T-helper 17 cell (primary cell): ENCODE results near the gene INSIG1. TPM values are rescaled to one million over a fixed set of nuclear protein-coding genes. Genes with fewer than 3 reads are reported as not detected.

Experiments
- ATAC-seq: fragments of 150-1000 bp; cut with Tn5 transposase; 2 replicates; pipeline ENCODE4 v1.10.0; 2021; ENCODE audit warnings: mild to moderate bottlenecking, moderate library complexity
- DNase-seq, 3 donors: peaks; one replicate each; pipeline versions ENCODE4 v3.0.0 to v3.0.0-alpha.2; 2020 to 2021
- H3K9me3 ChIP-seq: one replicate; pipeline ENCODE4 v1.7.0; 2013; ENCODE audit warnings: low read length, mild to moderate bottlenecking; ENCODE audit not compliant: control insufficient read depth, poor library complexity, severe bottlenecking
- H3K27ac Mint-ChIP-seq: one replicate; pipeline ENCODE4 v1.8.0; 2022; ENCODE audit warnings: mild to moderate bottlenecking, moderate library complexity, mixed read lengths
- H3K27me3 Mint-ChIP-seq: one replicate; pipeline ENCODE4 v1.8.0; 2022; ENCODE audit warnings: mixed read lengths
- H3K36me3 Mint-ChIP-seq: one replicate; pipeline ENCODE4 v1.8.0; 2022; ENCODE audit warnings: low read depth, mixed read lengths
- H3K4me1 Mint-ChIP-seq: one replicate; pipeline ENCODE4 v1.8.0; 2022; ENCODE audit warnings: mild to moderate bottlenecking, mixed read lengths
- H3K4me3 Mint-ChIP-seq: one replicate; pipeline ENCODE4 v1.8.0; 2022; ENCODE audit warnings: mild to moderate bottlenecking, moderate library complexity, mixed read lengths
- total RNA-seq, 4 donors: library from RNA in 2 of 4; stranded (reverse) in 2 of 4; gene quantifications; one replicate each; pipeline ENCODE4 v1.2.3 and lab custom pipeline; 2022 to 2026

Gene INSIG1
- total RNA-seq, 2 donors from 2014 or later, result 53.3 to 55.1 TPM

GRCh38 chr7:155349601-155350331, 52.1 kb downstream of the INSIG1 start:
- DNase-seq (no peak), ATAC-seq (no peak)
- Mint-ChIP-seq H3K27ac (no peak overlapping the region), H3K4me3 (no peak overlapping the region), H3K27me3 (peaks cover 27% of the 10 kb centered on the region), H3K36me3 (no peaks in the 10 kb centered on the region), H3K4me1 (peaks cover 4% of the 10 kb centered on the region)
- H3K9me3 ChIP-seq, result no peaks in the 10 kb centered on the region

DNA sequence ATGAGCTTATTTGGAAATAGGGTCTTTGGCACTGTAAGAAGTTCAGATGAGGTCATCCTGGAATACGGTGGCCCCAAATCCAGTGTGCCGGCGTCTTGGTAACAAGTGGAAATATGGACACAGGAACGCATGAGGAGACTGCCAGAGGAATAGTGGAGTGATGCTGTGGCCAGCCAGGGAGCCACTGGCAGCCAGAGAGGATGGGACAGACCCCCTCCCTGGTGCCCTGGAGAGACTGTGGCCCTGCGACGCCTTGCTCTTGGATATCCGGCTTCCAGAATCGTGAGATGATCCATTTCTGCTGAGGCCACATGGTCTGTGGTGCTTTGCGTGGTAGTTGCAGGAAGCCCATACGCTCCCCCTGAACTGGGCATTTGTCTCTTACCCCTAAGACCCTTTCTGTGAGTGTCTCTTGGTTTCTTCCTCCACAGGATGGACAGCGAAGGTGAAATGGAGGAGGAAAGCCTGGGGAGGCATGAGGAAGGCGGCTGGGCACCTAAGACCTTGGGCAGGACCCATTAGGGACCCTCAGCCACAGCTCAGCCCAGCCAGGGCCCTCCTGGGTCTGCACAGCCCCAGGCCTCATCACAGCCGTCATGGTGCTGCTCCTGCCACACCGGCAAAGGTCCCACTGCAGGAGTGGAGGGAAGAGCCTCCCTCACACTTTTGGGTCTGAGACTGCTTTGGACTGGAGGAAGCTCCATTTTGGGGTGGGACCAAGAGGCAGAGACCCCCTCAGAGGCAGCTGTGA, 53.6 kb downstream of the INSIG1 start:
- H3K9me3 ChIP-seq, result no peaks in the 10 kb centered on the region
- no peak overlapping the region for H3K4me3 Mint-ChIP-seq
- ATAC-seq (no peak), DNase-seq (no peak)
- H3K36me3 Mint-ChIP-seq, result no peaks in the 10 kb centered on the region
- H3K27me3 Mint-ChIP-seq, result peaks cover 24% of the 10 kb centered on the region
- H3K4me1 Mint-ChIP-seq, result no peaks in the 10 kb centered on the region
- H3K27ac Mint-ChIP-seq, result no peak overlapping the region

DNA sequence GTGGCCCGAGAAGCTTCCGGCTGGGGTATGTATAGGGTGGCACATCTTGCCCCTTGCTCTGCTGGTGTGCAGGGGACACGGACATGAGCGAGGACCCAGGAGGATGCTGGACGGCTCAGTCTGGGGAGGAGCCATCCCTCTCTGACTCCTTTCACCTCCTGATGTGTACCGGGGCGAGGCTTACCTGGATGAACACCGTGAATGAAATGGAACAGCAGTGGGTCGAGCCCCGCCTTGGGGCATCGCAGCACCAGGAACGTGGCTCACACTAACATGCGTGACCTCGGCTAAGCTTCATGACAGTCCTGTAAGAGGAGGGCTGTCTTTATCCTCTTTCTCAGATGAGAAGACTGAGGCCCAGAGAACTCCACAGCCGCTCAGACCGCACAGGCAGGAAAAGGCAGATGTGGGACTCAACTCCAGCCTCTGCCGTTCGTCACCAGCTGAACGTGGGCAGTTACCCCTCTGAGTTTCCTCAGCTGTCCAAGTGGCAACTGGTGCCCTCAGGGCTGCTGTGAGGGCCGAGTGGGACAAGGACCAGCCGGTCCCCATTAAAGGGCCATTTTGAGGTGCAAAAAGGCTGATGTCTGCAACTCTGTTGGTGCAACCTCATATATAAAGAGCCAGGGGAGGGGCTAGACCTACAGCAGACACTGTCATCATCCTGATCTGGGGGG, 54.5 kb downstream of the INSIG1 start:
- H3K4me3 Mint-ChIP-seq, result no peak overlapping the region
- ATAC-seq (no peak), DNase-seq (no peak)

DNA sequence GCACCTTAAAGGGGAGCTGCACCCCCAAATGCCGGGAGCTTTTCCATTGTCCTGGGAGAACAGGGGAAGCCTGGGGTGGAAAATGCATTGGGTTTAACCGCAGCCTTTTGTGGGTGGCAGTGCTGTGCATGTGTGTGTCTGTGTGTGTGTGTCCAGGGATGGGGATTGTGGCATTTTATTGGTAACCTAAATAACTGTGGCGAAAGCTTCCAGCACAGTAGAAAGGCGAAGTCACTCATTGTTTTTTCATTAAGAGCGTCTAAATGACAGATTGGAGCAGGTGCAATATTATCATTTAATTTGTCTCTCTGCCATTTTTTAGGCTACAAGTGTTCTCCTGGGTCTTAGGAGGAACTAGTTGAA, 55.1 kb downstream of the INSIG1 start:
- Mint-ChIP-seq H3K4me1 (no peaks in the 10 kb centered on the region), H3K36me3 (no peaks in the 10 kb centered on the region), H3K4me3 (no peak overlapping the region), H3K27ac (no peak overlapping the region), H3K27me3 (peaks cover 35% of the 10 kb centered on the region)
- ATAC-seq (no peak), DNase-seq (no peak)
- H3K9me3 ChIP-seq, result no peaks in the 10 kb centered on the region

More for the DNA sequence above, 54.5 kb downstream of the INSIG1 start:
- Mint-ChIP-seq H3K4me1 (no peaks in the 10 kb centered on the region), H3K27me3 (peaks cover 29% of the 10 kb centered on the region), H3K27ac (no peak overlapping the region), H3K36me3 (no peaks in the 10 kb centered on the region)
- no peaks in the 10 kb centered on the region for H3K9me3 ChIP-seq

- H3K36me3 Mint-ChIP-seq, result no peaks in the 10 kb centered on the region
- H3K9me3 ChIP-seq, result no peaks in the 10 kb centered on the region
- H3K4me1 Mint-ChIP-seq, result no peaks in the 10 kb centered on the region
- H3K27me3 Mint-ChIP-seq, result peaks cover 39% of the 10 kb centered on the region
- H3K27ac Mint-ChIP-seq, result no peak overlapping the region
- no peak overlapping the region for H3K4me3 Mint-ChIP-seq
- no peak for ATAC-seq
- DNase-seq, result no peak
Measured at GRCh38 chr7:155353256-155353897, 55.7 kb downstream of the INSIG1 start.

- no peak for DNase-seq
- Mint-ChIP-seq H3K27me3 (peaks cover 45% of the 10 kb centered on the region), H3K36me3 (no peaks in the 10 kb centered on the region), H3K4me3 (no peak overlapping the region), H3K4me1 (no peaks in the 10 kb centered on the region), H3K27ac (no peak overlapping the region)
- no peaks in the 10 kb centered on the region for H3K9me3 ChIP-seq
- no peak for ATAC-seq
Measured at GRCh38 chr7:155354371-155355048, 56.8 kb downstream of the INSIG1 start.

GRCh38 chr7:155355176-155355575, 57.5 kb downstream of the INSIG1 start:
- H3K4me3 Mint-ChIP-seq, result no peak overlapping the region
- no peak overlapping the region for H3K27ac Mint-ChIP-seq
- no peak for ATAC-seq
- H3K27me3 Mint-ChIP-seq, result peaks cover 49% of the 10 kb centered on the region
- no peak for DNase-seq
- H3K36me3 Mint-ChIP-seq, result peaks cover 2% of the 10 kb centered on the region
- no peaks in the 10 kb centered on the region for H3K9me3 ChIP-seq
- H3K4me1 Mint-ChIP-seq, result no peaks in the 10 kb centered on the region

DNA sequence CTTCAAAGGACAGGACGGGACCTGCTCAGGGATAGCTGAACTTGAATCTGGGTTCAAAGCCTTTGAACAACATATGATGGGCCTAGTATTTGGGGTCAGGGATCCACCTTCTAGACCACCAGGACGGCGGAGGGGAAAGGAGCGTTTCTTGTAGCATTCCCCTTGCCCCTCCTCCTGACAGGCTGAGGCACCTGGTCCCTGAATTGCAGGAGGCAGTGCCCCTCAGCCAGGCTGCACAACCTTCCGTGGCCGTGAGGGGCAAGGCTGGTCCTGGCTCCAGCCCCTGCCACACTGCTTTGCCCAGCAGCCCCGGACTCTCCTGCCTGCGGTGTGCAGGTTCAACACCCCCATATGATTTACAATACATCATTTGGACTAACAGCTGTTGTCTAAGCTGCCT, 58.1 kb downstream of the INSIG1 start:
- Mint-ChIP-seq H3K36me3 (peaks cover 2% of the 10 kb centered on the region), H3K27me3 (peaks cover 52% of the 10 kb centered on the region), H3K4me3 (no peak overlapping the region), H3K4me1 (peaks cover 3% of the 10 kb centered on the region), H3K27ac (no peak overlapping the region)
- H3K9me3 ChIP-seq, result no peaks in the 10 kb centered on the region
- DNase-seq (no peak), ATAC-seq (no peak)

DNA sequence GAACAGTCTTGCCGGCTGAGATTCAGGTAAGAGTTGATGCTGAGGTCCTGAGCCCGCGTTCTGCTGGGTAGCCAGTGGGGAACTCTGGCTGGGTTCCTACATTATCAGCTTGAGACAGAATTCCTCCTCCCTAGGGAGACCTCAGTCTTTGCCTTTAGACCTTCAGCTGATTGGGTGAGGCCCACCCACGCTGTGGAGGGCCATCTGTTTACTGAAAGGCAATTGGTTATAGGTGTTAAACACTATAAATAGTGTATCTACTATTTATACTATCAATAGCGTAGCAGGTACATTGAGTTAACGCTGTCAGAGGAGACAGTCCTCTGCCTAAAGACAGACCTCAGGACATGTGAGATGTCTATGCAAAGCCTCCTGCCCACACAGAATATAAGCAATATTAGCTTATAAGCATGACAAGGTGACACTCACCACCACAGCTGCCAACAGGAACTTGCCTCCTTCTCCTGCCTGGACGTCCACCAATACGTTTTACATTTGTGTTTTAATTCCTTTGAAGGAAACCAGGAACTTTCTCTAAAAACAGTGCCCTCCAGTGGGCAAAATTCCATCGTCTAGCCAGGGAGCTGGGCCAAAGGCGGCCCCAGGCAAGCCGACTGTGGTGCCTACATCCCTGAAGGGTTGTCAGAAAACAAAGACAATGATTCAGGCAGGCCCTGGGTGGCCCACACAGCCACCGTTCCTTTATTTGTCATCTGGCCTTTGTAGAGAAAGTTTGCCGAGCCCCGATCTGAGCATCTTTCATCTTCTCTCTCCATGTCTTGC, 58.8 kb downstream of the INSIG1 start:
- H3K4me1 Mint-ChIP-seq, result peaks cover 3% of the 10 kb centered on the region
- no peak overlapping the region for H3K4me3 Mint-ChIP-seq
- H3K27ac Mint-ChIP-seq, result no peak overlapping the region
- peaks cover 52% of the 10 kb centered on the region for H3K27me3 Mint-ChIP-seq
- ATAC-seq, result no peak
- H3K36me3 Mint-ChIP-seq, result peaks cover 2% of the 10 kb centered on the region
- DNase-seq, result no peak
- no peaks in the 10 kb centered on the region for H3K9me3 ChIP-seq

GRCh38 chr7:155357573-155358041, 59.9 kb downstream of the INSIG1 start:
- Mint-ChIP-seq H3K27me3 (peaks cover 54% of the 10 kb centered on the region), H3K27ac (no peak overlapping the region)
- DNase-seq, result no peak

DNA sequence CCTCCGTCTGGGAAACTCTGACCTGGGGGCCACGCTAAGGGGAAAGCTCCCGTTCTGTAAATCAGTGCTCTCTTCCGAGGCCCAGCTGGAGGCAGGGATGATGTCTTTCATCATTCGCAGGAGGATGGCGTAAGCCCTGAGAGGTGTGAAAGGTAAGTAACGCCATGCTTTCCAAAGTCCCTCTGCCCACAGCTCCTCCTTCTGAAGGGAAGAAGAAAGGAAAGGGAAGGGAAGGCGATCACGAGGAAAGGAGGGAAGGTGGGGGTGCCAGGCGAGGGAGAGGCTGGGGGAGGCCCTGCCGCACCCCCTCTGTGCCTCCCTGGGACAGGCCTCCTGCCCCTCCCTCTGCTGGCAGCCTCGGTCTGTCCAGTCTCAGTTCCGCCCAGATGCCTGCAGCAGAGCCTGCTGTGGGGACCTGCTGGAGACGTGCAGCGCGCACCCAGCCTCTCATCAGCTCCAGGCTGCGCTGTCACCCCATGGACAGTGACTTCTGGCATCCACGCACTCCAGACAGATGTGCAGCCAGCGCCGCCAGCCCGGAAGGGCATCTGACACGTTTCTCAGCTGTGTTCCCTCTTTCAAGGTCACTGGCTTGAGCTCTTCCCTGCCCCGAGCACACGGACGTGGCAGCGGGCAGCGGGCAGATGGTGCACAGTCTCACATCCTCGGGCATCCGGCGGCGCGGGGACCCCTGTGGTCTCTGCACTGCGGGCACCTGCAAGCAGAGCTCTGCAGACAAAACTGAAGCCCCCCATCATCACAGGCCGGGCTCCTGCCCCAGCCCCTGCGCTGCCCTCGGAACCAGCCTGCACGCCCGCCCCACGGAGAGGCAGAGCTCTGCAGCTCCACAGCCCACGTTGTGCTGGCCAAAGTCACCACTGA, 60.6 kb downstream of the INSIG1 start:
- Mint-ChIP-seq H3K27ac (no peak overlapping the region), H3K4me3 (no peak overlapping the region), H3K4me1 (peaks cover 3% of the 10 kb centered on the region), H3K27me3 (peaks cover 61% of the 10 kb centered on the region), H3K36me3 (peaks cover 2% of the 10 kb centered on the region)
- H3K9me3 ChIP-seq, result no peaks in the 10 kb centered on the region
- no peak for ATAC-seq
- DNase-seq, result no peak

More at GRCh38 chr7:155357573-155358041, 59.9 kb downstream of the INSIG1 start:
- peak; percentile 8 for ATAC-seq
- no peak overlapping the region for H3K4me3 Mint-ChIP-seq
- peaks cover 3% of the 10 kb centered on the region for H3K4me1 Mint-ChIP-seq
- H3K36me3 Mint-ChIP-seq, result peaks cover 2% of the 10 kb centered on the region
- H3K9me3 ChIP-seq, result no peaks in the 10 kb centered on the region
